Heart left ventricle (tissue), 16 donors: Measurements from ENCODE around the gene THBD. TPM values are rescaled to one million over a fixed set of nuclear protein-coding genes. Genes with fewer than 3 reads are reported as not detected.

Source experiments
- ATAC-seq, 4 donors: fragments of 200-7000 bp; cut with Tn5 transposase; one replicate each; pipeline ENCODE4 v1.9.1; 2020 to 2022; ENCODE audit warnings: moderate library complexity in 4 of 4, mild to moderate bottlenecking in 3 of 4, moderate number of reproducible peaks in 1 of 4
- DNase-seq, 5 donors: peaks; one replicate each; pipeline ENCODE4 v3.0.0-alpha.2; 2020
- H3K27ac ChIP-seq, 12 donors: fragments of 200-600 bp; sonication (generic) in 4 of 12; one replicate each; pipeline versions ENCODE4 v1.5.0 to v1.8.0; 2016 to 2022; ENCODE audit warnings: mild to moderate bottlenecking in 2 of 12
- H3K27me3 ChIP-seq, 9 donors: fragments of 200-600 bp; sonication (generic) in 2 of 9; one replicate each; pipeline versions ENCODE4 v1.5.1 to v1.8.0; 2016 to 2022; ENCODE audit warnings: mild to moderate bottlenecking in 3 of 9
- H3K36me3 ChIP-seq, 9 donors: fragments of 200-600 bp; sonication (generic) in 2 of 9; one replicate each; pipeline versions ENCODE4 v1.5.0 to v1.8.0; 2018 to 2022; ENCODE audit warnings: mild to moderate bottlenecking in 2 of 9
- H3K4me1 ChIP-seq, 12 donors: fragments of 200-600 bp; sonication (generic) in 4 of 12; one replicate each; pipeline versions ENCODE4 v1.5.0 to v1.8.0; 2016 to 2022; ENCODE audit warnings: mild to moderate bottlenecking in 3 of 12
- H3K4me3 ChIP-seq, 12 donors: fragments of 200-600 bp; sonication (generic) in 4 of 12; one replicate each; pipeline versions ENCODE4 v1.5.0 to v1.8.0; 2017 to 2022; ENCODE audit warnings: mild to moderate bottlenecking in 9 of 12, moderate library complexity in 4 of 12
- H3K9me3 ChIP-seq, 12 donors: fragments of 200-600 bp; sonication (generic) in 4 of 12; one replicate each; pipeline versions ENCODE4 v1.5.0 to v1.8.0; 2016 to 2022; ENCODE audit warnings: mild to moderate bottlenecking in 1 of 12
- POLR2A ChIP-seq, 2 donors: fragments of 450-650 bp; IDR thresholded peaks; one replicate each; pipeline ENCODE4 v1.6.1; 2017; ENCODE audit warnings: antibody characterized with exemption in 2 of 2, mild to moderate bottlenecking in 2 of 2, moderate library complexity in 2 of 2
- WGBS, 4 donors: extraction: QIAGEN DNeasy Blood & Tissue Kit in 2 of 4; methylation state at CpG; one replicate each; pipeline versions ENCODE4 v1.1.5 to v1.1.7; 2013 to 2018; 5-methylcytosine and 5-hydroxymethylcytosine counted together
- intact Hi-C, 10 donors: fragments of 100-400 bp; cut with DNase I; formaldehyde crosslinking; loops; one replicate each; pipeline versions ENCODE4 v1.11.1 to v1.14.2; 2022
- polyA plus RNA-seq, 2 donors: library from polyadenylated mRNA; stranded (reverse); fragments of 200-250 nt; gene quantifications; one replicate each; pipeline ENCODE4 v1.2.3, GENCODE V29; 2013
- total RNA-seq, 9 donors: library from RNA; depleted of rRNA in 2 of 9; stranded (reverse); fragments of >200 nt in 2 of 9; fragmentation: NEBNext Ultra II Directional in 3 of 9; extraction: Animal tissue kit (Norgen Biotek cat#: 25700) in 3 of 9; gene quantifications; one replicate each; pipeline versions ENCODE4 v1.1.0 to v1.2.4, GENCODE V29; 2016 to 2023
- TF ChIP-seq, protein P1 (sequence below), 12 donors: fragments of 200-600 bp; sonication (generic) in 4 of 12; IDR thresholded peaks; one replicate each; pipeline versions ENCODE4 v1.5.0 to v1.8.0; 2018 to 2022; ENCODE audit warnings: antibody characterized with exemption in 12 of 12, mild to moderate bottlenecking in 5 of 12
- donor health status: ischemic (EF 13 %, LVEDD 7.1; RV severe dilation, severe dysfunction).
- donor health status: healthy with polysubstance abuse.
- donor health status: DM: no; HTN: yes; CAD: no.
- donor health status: DM: no; HTN: no; CAD: no.
- donor health status: ischemic (EF 25% LVEDD 6.9; RV normal size, moderate dysfunction).
- donor health status: ischemic (EF 25% LVEDD 5.7; RV mildly dilated, moderate dysfunction).
- donor health status: healthy.
- donor health status: DM: yes; HTN: yes; CAD: no.
- donor health status: ischemic (EF 35%, LVEDD 5.7; RV mildly dilated, moderate dysfunction).
- donor health status: nonischemic (EF 11% LVEDD 7.7; RV severe dilation, severe dysfunction).
- donor health status: DM: yes; HTN: yes; CAD: no.
- donor health status: PGD.
- donor health status: ischemic (EF 29% LVEDD 5.4; RV normal size, mild dysfunction).
- donor health status: nonischemic (EF 23%, LVEDD 6.1; RV moderate dilation, normal function).

Gene THBD
- total and polyA plus RNA-seq, 11 donors = 8.2 to 70.9 (median 19.9) TPM

DNA sequence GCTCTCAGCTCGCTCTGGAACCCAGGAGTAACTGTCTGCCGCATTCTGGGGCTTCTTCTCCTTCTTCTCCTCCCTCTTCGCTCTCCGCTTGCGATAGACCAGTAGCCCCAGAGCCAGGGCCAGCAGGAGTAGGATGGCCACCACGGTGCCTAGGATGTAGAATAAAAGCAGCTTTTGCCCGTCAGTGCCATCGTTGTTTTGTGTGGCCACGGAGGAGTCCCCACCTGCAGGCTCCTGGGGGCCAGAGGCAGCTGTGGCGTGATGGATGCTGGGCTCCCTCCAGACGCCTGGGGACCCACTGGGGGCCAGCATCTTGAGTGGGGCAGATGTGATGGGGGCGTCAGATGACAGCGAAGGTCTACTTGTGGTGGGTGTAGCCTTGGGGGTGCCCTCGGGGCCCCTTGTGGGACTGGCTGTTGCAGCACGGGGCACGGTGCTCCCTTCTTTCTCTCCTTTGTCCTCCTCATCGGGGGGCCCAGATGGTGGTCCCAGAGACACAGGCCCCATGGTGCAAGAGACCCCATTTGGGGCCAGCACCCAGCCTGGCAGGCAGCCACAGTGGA lies 34.9 kb upstream of the THBD start:
- 61 to 77% (median 67%) methylated on average over 13 to 17 of the region's 17 CpGs for WGBS, 4 donors

DNA sequence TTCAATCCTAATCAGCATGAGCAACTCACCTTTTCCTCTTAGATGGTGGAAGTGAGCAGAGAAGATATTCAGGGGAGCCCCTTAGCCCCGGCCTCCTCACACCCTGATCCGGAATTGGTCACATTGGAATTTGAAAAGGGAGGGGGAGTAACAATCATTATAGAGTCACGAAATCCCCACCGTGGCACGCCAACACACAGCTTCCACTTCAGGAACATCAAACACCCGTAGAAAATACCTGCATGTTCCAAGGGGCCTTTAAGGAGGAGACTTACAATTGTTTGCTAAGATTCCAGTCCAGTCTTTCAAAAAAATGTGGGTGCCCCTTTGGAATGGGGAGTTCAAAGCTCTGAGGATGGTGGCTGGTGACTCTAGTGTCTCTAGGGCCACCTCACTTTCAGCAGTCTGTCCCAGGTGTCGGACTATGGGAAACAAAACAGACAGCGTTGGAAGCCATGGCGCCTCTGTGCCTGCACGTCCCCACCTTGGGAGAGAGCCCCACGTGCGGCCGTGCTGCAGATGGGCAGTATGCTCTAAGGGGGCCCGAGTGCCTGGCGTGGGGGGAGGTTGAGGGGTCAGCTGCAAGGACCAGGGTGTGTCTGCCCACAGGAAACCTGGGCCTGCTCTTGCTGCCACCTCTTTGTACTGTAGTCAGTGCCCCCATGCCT lies 34.2 kb upstream of the THBD start:
- Histone ChIP-seq H3K36me3 (peaks cover 0 to 20% (median 0%) of the 10 kb centered on the region in 9 donors), H3K4me1 (peaks cover 0 to 78% (median 36%) of the 10 kb centered on the region in 12 donors), H3K9me3 (no peaks in the 10 kb centered on the region), H3K4me3 (peak overlapping the region; percentile 27 to 70 (median 60)), H3K27ac (peak overlapping the region; percentile 81 to 99 (median 97)), H3K27me3 (no peaks in the 10 kb centered on the region)
- ATAC-seq (peak in 1 of 4 donors; percentile 1), DNase-seq (no peak)
- 51 to 69% (median 62%) methylated on average over 15 of the region's 15 CpGs for WGBS, 4 donors
- TF ChIP-seq POLR2A (IDR thresholded peaks at IDR 0.05) = no peak
- TF ChIP-seq, protein P1, sequence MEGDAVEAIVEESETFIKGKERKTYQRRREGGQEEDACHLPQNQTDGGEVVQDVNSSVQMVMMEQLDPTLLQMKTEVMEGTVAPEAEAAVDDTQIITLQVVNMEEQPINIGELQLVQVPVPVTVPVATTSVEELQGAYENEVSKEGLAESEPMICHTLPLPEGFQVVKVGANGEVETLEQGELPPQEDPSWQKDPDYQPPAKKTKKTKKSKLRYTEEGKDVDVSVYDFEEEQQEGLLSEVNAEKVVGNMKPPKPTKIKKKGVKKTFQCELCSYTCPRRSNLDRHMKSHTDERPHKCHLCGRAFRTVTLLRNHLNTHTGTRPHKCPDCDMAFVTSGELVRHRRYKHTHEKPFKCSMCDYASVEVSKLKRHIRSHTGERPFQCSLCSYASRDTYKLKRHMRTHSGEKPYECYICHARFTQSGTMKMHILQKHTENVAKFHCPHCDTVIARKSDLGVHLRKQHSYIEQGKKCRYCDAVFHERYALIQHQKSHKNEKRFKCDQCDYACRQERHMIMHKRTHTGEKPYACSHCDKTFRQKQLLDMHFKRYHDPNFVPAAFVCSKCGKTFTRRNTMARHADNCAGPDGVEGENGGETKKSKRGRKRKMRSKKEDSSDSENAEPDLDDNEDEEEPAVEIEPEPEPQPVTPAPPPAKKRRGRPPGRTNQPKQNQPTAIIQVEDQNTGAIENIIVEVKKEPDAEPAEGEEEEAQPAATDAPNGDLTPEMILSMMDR (IDR thresholded peaks at IDR 0.05) = no peak
- intact Hi-C loops = loop anchor here in 5 of 10 donors (2.0 to 10.0 kb wide), 4 partner anchors 33 to 119 kb away; no protein-coding TSS in a partner anchor

More for the DNA sequence above, 34.9 kb upstream of the THBD start:
- ATAC-seq (no peak), DNase-seq (no peak)
- no peak for TF ChIP-seq POLR2A (IDR thresholded peaks at IDR 0.05)
- TF ChIP-seq, protein P1 (IDR thresholded peaks at IDR 0.05) = no peak
- intact Hi-C loops = loop anchor here in 3 of 10 donors (2.0 to 10.0 kb wide), 4 partner anchors 34 to 118 kb away; no protein-coding TSS in a partner anchor
- Histone ChIP-seq H3K36me3 (peaks cover 0 to 14% (median 0%) of the 10 kb centered on the region in 9 donors), H3K27ac (peak overlapping the region; percentile 81 to 99 (median 97)), H3K27me3 (no peaks in the 10 kb centered on the region), H3K4me1 (peaks cover 0 to 71% (median 33%) of the 10 kb centered on the region in 12 donors), H3K4me3 (peak overlapping the region; percentile 27 to 70 (median 60)), H3K9me3 (no peaks in the 10 kb centered on the region)

DNA sequence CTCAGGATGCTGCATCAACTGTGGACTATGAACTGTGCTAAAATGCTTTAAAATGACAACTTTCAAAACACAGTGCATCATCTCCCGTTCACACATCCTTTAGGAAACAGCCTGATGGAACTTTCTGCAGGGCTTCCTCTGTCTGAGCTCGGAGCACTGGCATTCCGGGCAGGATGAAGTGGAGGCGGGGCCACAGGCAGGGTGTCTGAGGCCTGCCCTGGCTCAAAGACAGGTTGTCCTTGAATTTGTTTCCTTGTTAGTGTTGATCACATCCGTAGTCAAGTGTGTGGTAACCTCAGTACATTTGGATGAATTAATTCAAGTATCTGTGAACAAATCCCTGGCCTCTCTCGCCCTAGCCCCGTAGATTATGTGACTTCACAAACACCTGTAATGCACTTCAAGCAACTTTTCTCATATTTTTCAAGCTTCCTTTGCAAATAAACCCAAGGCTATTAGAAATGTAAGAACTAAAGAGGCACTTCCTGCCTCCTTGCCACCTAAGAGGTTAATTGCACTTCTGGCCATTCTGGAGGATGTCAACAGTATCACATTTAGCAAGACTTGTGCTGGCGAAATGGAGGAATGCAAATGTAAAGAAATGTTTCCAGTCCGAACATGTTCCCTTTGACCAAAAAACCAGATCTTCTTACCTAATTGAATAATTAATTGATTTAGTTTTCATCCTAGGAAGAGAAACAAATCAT lies 33.5 kb upstream of the THBD start:
- Histone ChIP-seq H3K27ac (peak overlapping the region; percentile 81 to 99 (median 97)), H3K36me3 (peaks cover 0 to 24% (median 0%) of the 10 kb centered on the region in 9 donors), H3K27me3 (no peaks in the 10 kb centered on the region), H3K4me1 (peaks cover 0 to 78% (median 39%) of the 10 kb centered on the region in 12 donors), H3K9me3 (no peaks in the 10 kb centered on the region), H3K4me3 (peak overlapping the region; percentile 27 to 70 (median 60))
- intact Hi-C loops = loop anchor here in 4 of 10 donors (2.0 to 10.0 kb wide), 4 partner anchors 32 to 119 kb away; no protein-coding TSS in a partner anchor
- 47 to 58% (median 50%) methylated on average over 9 of the region's 9 CpGs for WGBS, 4 donors
- TF ChIP-seq, protein P1 (IDR thresholded peaks at IDR 0.05) = no peak
- TF ChIP-seq POLR2A (IDR thresholded peaks at IDR 0.05) = peak in 1 of 2 donors; percentile 21
- DNase-seq = peak in 4 of 5 donors; percentile 64 to 74 (median 66)
- ATAC-seq = peak; percentile 33 to 63 (median 56)
